HG02840 (cell line): ENCODE results near the gene CEP89.
"Not testable (repeated sequence)": the region's sequence is repeated elsewhere in the genome, so short reads cannot be mapped to it uniquely, and the experiment has no call there.

Experiments used
- ATAC-seq: cut with Tn5 transposase; IDR thresholded peaks from one replicate; pipeline ENCODE4 v1.9.1; 2021; ENCODE audit warnings: mild to moderate bottlenecking, moderate library complexity, moderate number of reproducible peaks; ENCODE audit not compliant: unreplicated experiment, low FRiP score

Gene CEP89

GRCh38 chr19:32874605-32875004 is 97.2 kb downstream of the CEP89 start:
- ATAC-seq, result no peak

GRCh38 chr19:32873247-32873959 is 98.4 kb downstream of the CEP89 start:
- ATAC-seq, result no peak

GRCh38 chr19:32872391-32872790 is 99.4 kb downstream of the CEP89 start:
- ATAC-seq, result no peak

GRCh38 chr19:32870981-32871451 is 100.7 kb downstream of the CEP89 start:
- ATAC-seq, result no peak

GRCh38 chr19:32869966-32870573 is 101.7 kb downstream of the CEP89 start:
- ATAC-seq, result no peak

- no peak for ATAC-seq
Measured at GRCh38 chr19:32869369-32869965, 102.3 kb downstream of the CEP89 start, which contains the start of gene SLC7A9. Gene SLC7A9, minus strand, starts transcription at chr19:32869767. Its CDS starts 1,233 bp downstream, at chr19:32868534.

GRCh38 chr19:32868206-32868950 is 103.4 kb downstream of the CEP89 start:
- ATAC-seq, result no peak

- ATAC-seq, result not testable (repeated sequence)
Measured at GRCh38 chr19:32867436-32867835, 104.3 kb downstream of the CEP89 start.

- ATAC-seq, result no peak
Measured at GRCh38 chr19:32866564-32867265, 105.0 kb downstream of the CEP89 start.

- no peak for ATAC-seq
Measured at GRCh38 chr19:32866061-32866460, 105.7 kb downstream of the CEP89 start.

GRCh38 chr19:32865326-32865725 is 106.4 kb downstream of the CEP89 start:
- ATAC-seq, result no peak

GRCh38 chr19:32864318-32865007 is 107.3 kb downstream of the CEP89 start:
- ATAC-seq, result no peak

- no peak for ATAC-seq
Measured at GRCh38 chr19:32863841-32864240, 107.9 kb downstream of the CEP89 start.

GRCh38 chr19:32863301-32863700 is 108.5 kb downstream of the CEP89 start:
- ATAC-seq, result no peak

- no peak for ATAC-seq
Measured at GRCh38 chr19:32862741-32863140, 109.0 kb downstream of the CEP89 start.

- no peak for ATAC-seq
Measured at GRCh38 chr19:32862173-32862572, 109.6 kb downstream of the CEP89 start.

- no peak for ATAC-seq
Measured at GRCh38 chr19:32861596-32861995, 110.2 kb downstream of the CEP89 start.

GRCh38 chr19:32859591-32859990 is 112.2 kb downstream of the CEP89 start:
- no peak for ATAC-seq

- no peak for ATAC-seq
Measured at GRCh38 chr19:32858559-32858958, 113.2 kb downstream of the CEP89 start.

GRCh38 chr19:32858155-32858554 is 113.6 kb downstream of the CEP89 start:
- ATAC-seq, result no peak
